Activated B cell treated with CpG ODN at 0.5 μM for 24 hours (primary cell): ENCODE results near the gene MGP. TPM values are rescaled to one million over a fixed set of nuclear protein-coding genes. Genes with fewer than 3 reads are reported as not detected.

Source experiments
- ATAC-seq: fragments of 200-7000 bp; cut with Tn5 transposase; one replicate; pipeline ENCODE4 v1.10.0; 2021; ENCODE audit warnings: low read depth, mild to moderate bottlenecking, moderate library complexity
- CTCF ChIA-PET: fragments of 350-600 bp; sonication (Branson Sonifier 250); formaldehyde crosslinking; loops from one replicate; lab custom pipeline; 2021; ENCODE audit warnings: antibody characterized with exemption; lab: Charles Lee
- POLR2A ChIA-PET: fragments of 350-600 bp; sonication (Branson Sonifier 250); formaldehyde crosslinking; loops from one replicate; lab custom pipeline; 2021; ENCODE audit warnings: antibody characterized with exemption; lab: Charles Lee
- DNase-seq: peaks from one replicate; pipeline ENCODE4 v3.0.0; 2022
- H3K27ac Mint-ChIP-seq: one replicate; pipeline ENCODE4 v1.8.0; 2020; ENCODE audit warnings: mixed read lengths
- H3K27me3 Mint-ChIP-seq: one replicate; pipeline ENCODE4 v1.8.0; 2021; ENCODE audit warnings: mixed read lengths
- H3K36me3 Mint-ChIP-seq: one replicate; pipeline ENCODE4 v1.8.0; 2021; ENCODE audit warnings: low read depth, mixed read lengths
- H3K4me1 Mint-ChIP-seq: one replicate; pipeline ENCODE4 v1.8.0; 2021; ENCODE audit warnings: mixed read lengths
- H3K4me3 Mint-ChIP-seq: one replicate; pipeline ENCODE4 v1.8.0; 2020; ENCODE audit warnings: mild to moderate bottlenecking, mixed read lengths
- H3K9me3 Mint-ChIP-seq: one replicate; pipeline ENCODE4 v1.8.0; 2020; ENCODE audit warnings: mixed read lengths
- CTCF ChIP-seq: fragments of 200-600 bp; IDR thresholded peaks from one replicate; pipeline ENCODE4 v1.8.0; 2022; ENCODE audit warnings: antibody characterized with exemption, mild to moderate bottlenecking
- intact Hi-C: fragments of 100-400 bp; cut with micrococcal nuclease; formaldehyde crosslinking; loops from one replicate; pipeline ENCODE4 v1.15.1; 2024
- total RNA-seq: library from RNA; stranded (reverse); gene quantifications from 2 replicates; pipeline ENCODE4 v1.2.3, GENCODE V29; 2022

MGP gene
- total RNA-seq, 1 donor from 2014 or later = not detected

GRCh38 chr12:14878488-14878887 lies 7.2 kb downstream of the MGP start:
- H3K27me3 Mint-ChIP-seq = no peaks in the 10 kb centered on the region
- H3K9me3 Mint-ChIP-seq = no peaks in the 10 kb centered on the region
- H3K27ac Mint-ChIP-seq = no peak overlapping the region
- no peak overlapping the region for H3K4me3 Mint-ChIP-seq
- TF ChIP-seq CTCF = no peak
- DNase-seq = no peak
- H3K36me3 Mint-ChIP-seq = no peaks in the 10 kb centered on the region
- CTCF ChIA-PET = interaction anchor here (0.8 kb wide), 1 partner anchor 9 kb away, joined by 4 read pairs; no protein-coding TSS in a partner anchor
- H3K4me1 Mint-ChIP-seq = peaks cover 24% of the 10 kb centered on the region
- intact Hi-C loops = no loop called here
- POLR2A ChIA-PET = interaction anchor here (0.6 kb wide), 1 partner anchor 9 kb away, joined by 3 read pairs; no protein-coding TSS in a partner anchor
- ATAC-seq = no peak

GRCh38 chr12:14876833-14877232 lies 8.8 kb downstream of the MGP start:
- ChIA-PET CTCF (no interaction called here), POLR2A (no interaction called here)
- ATAC-seq (no peak), DNase-seq (no peak)
- TF ChIP-seq CTCF = no peak
- Mint-ChIP-seq H3K27ac (no peak overlapping the region), H3K27me3 (no peaks in the 10 kb centered on the region), H3K4me1 (peaks cover 17% of the 10 kb centered on the region), H3K9me3 (no peaks in the 10 kb centered on the region), H3K36me3 (no peaks in the 10 kb centered on the region), H3K4me3 (no peak overlapping the region)
- intact Hi-C loops = no loop called here

- Mint-ChIP-seq H3K4me1 (peaks cover 4% of the 10 kb centered on the region), H3K27me3 (no peaks in the 10 kb centered on the region), H3K4me3 (no peak overlapping the region), H3K36me3 (no peaks in the 10 kb centered on the region), H3K9me3 (no peaks in the 10 kb centered on the region), H3K27ac (no peak overlapping the region)
- ChIA-PET POLR2A (no interaction called here), CTCF (no interaction called here)
- TF ChIP-seq CTCF = no peak
- DNase-seq (no peak), ATAC-seq (no peak)
- intact Hi-C loops = loop anchor here (2.0 kb wide), 1 partner anchor 16 kb away; no protein-coding TSS in a partner anchor
Measured at GRCh38 chr12:14874882-14875281, 10.8 kb downstream of the MGP start.

GRCh38 chr12:14873440-14874185 lies 12.0 kb downstream of the MGP start:
- no peaks in the 10 kb centered on the region for H3K36me3 Mint-ChIP-seq
- DNase-seq = no peak
- ATAC-seq = no peak
- intact Hi-C loops = loop anchor here (2.0 kb wide), 1 partner anchor 15 kb away; no protein-coding TSS in a partner anchor
- TF ChIP-seq CTCF = no peak
- no peaks in the 10 kb centered on the region for H3K27me3 Mint-ChIP-seq
- CTCF ChIA-PET = no interaction called here
- H3K4me1 Mint-ChIP-seq = no peaks in the 10 kb centered on the region
- no peak overlapping the region for H3K27ac Mint-ChIP-seq
- no peak overlapping the region for H3K4me3 Mint-ChIP-seq
- no peaks in the 10 kb centered on the region for H3K9me3 Mint-ChIP-seq
- POLR2A ChIA-PET = interaction anchor here (0.7 kb wide), 1 partner anchor 75 kb away, joined by 5 read pairs; no protein-coding TSS in a partner anchor

- H3K9me3 Mint-ChIP-seq = no peaks in the 10 kb centered on the region
- DNase-seq = no peak
- H3K27me3 Mint-ChIP-seq = peaks cover 5% of the 10 kb centered on the region
- CTCF ChIA-PET = no interaction called here
- H3K4me3 Mint-ChIP-seq = no peak overlapping the region
- no peaks in the 10 kb centered on the region for H3K4me1 Mint-ChIP-seq
- intact Hi-C loops = no loop called here
- H3K36me3 Mint-ChIP-seq = no peaks in the 10 kb centered on the region
- H3K27ac Mint-ChIP-seq = no peak overlapping the region
- POLR2A ChIA-PET = no interaction called here
- no peak for TF ChIP-seq CTCF
- ATAC-seq = no peak
Measured at GRCh38 chr12:14871886-14872285, 13.8 kb downstream of the MGP start.
